GM19395 (cell line): ENCODE measurements around the gene KLRC2.
"Not testable (repeated sequence)": the region's sequence is repeated elsewhere in the genome, so short reads cannot be mapped to it uniquely, and the experiment has no call there.

ENCODE experiments used
- ATAC-seq: cut with Tn5 transposase; IDR thresholded peaks from one replicate; pipeline ENCODE4 v1.9.1; 2021; ENCODE audit warnings: mild to moderate bottlenecking, moderate library complexity; ENCODE audit not compliant: unreplicated experiment

Gene KLRC2

GRCh38 chr12:10435816-10436215, at the start of gene KLRC2:
TSS of gene KLRC2 (minus strand) at chr12:10436010. CDS start at chr12:10435986, 24 bp downstream.
- ATAC-seq = not testable (repeated sequence)

GRCh38 chr12:10481901-10482300, 46.1 kb upstream of the KLRC2 start:
- ATAC-seq = not testable (repeated sequence)

GRCh38 chr12:10472808-10473207, 37.0 kb upstream of the KLRC2 start:
- not testable (repeated sequence) for ATAC-seq

- no peak for ATAC-seq
Measured at GRCh38 chr12:10469701-10470100, 33.9 kb upstream of the KLRC2 start.

GRCh38 chr12:10466311-10466710, 30.5 kb upstream of the KLRC2 start:
- no peak for ATAC-seq

- no peak for ATAC-seq
Measured at GRCh38 chr12:10457760-10458159, 21.9 kb upstream of the KLRC2 start.

GRCh38 chr12:10456856-10457255, 21.0 kb upstream of the KLRC2 start:
- ATAC-seq = no peak

GRCh38 chr12:10455766-10456165, 20.0 kb upstream of the KLRC2 start:
- ATAC-seq = no peak

GRCh38 chr12:10454531-10454930, 18.7 kb upstream of the KLRC2 start:
- no peak for ATAC-seq

GRCh38 chr12:10453156-10453555, 17.3 kb upstream of the KLRC2 start, which contains the start of gene KLRC1:
TSS of gene KLRC1 (minus strand) at chr12:10453377. CDS start at chr12:10451156, 2,221 bp downstream.
- no peak for ATAC-seq

- no peak for ATAC-seq
Measured at GRCh38 chr12:10448236-10448635, 12.4 kb upstream of the KLRC2 start.

- not testable (repeated sequence) for ATAC-seq
Measured at GRCh38 chr12:10446052-10446451, 10.2 kb upstream of the KLRC2 start.

GRCh38 chr12:10441144-10441543, 5.3 kb upstream of the KLRC2 start:
- ATAC-seq = not testable (repeated sequence)

GRCh38 chr12:10439608-10440274, 3.9 kb upstream of the KLRC2 start:
- ATAC-seq = not testable (repeated sequence)

GRCh38 chr12:10437601-10438000, 1.8 kb upstream of the KLRC2 start:
- ATAC-seq = not testable (repeated sequence)

GRCh38 chr12:10430623-10431022, 5.2 kb downstream of the KLRC2 start:
- ATAC-seq = not testable (repeated sequence)

GRCh38 chr12:10425938-10426337, 9.9 kb downstream of the KLRC2 start:
- not testable (repeated sequence) for ATAC-seq

GRCh38 chr12:10424260-10424899, 11.4 kb downstream of the KLRC2 start:
- not testable (repeated sequence) for ATAC-seq

GRCh38 chr12:10422159-10422558, 13.7 kb downstream of the KLRC2 start:
- not testable (repeated sequence) for ATAC-seq

GRCh38 chr12:10420334-10420733, 15.5 kb downstream of the KLRC2 start, which contains the start of gene KLRC3:
TSS of gene KLRC3 (minus strand) at chr12:10420595. CDS start at chr12:10420550, 45 bp downstream.
- not testable (repeated sequence) for ATAC-seq

- ATAC-seq = no peak
Measured at GRCh38 chr12:10409392-10409791, 26.4 kb downstream of the KLRC2 start, which contains the start of gene KLRC4. TSS of gene KLRC4 (minus strand) at chr12:10409757. CDS start at chr12:10409575, 182 bp downstream.

GRCh38 chr12:10408842-10409241, 27.0 kb downstream of the KLRC2 start:
- no peak for ATAC-seq
